ENCODE measurements around the gene STAT4.
A peak's percentile ranks its signal among the peaks of the same experiment; 100 is the strongest.

The STAT4 gene

DNA sequence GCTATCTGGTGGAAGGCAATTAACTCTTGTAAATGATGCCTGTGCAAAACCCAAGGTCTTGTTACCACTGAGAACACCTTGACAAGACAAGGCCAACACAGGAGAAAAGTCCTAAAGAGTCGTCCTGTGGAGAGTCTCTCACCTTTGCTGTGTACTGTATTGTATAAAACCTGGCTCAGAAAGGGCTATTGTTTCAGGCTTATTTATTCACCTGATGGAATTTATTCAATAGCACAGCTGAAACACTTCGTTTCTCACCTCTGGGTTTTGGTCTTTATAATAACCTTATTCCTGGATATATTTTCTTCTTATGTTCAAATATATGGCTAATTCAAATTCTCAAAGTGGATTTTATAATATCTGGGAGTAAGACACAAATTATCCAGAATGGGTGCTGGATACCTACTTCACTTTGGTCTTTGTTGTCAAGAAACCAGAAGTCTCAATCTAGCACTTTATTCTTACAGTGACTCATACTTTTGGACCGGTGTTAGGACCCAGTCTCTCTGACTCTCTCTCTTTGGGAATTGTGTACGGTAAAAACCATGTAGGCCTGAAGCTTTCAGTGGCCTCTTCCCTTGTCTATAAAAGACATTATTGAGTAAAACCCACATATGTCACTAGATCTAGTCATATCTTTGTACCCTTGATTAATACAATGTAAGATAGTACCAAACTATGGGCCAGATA is 16.1 kb upstream of the STAT4 start (continued):
- no peak for TF ChIP-seq ZFP69B (tag by site-specific recombination; IDR thresholded peaks at IDR 0.05)

DNA sequence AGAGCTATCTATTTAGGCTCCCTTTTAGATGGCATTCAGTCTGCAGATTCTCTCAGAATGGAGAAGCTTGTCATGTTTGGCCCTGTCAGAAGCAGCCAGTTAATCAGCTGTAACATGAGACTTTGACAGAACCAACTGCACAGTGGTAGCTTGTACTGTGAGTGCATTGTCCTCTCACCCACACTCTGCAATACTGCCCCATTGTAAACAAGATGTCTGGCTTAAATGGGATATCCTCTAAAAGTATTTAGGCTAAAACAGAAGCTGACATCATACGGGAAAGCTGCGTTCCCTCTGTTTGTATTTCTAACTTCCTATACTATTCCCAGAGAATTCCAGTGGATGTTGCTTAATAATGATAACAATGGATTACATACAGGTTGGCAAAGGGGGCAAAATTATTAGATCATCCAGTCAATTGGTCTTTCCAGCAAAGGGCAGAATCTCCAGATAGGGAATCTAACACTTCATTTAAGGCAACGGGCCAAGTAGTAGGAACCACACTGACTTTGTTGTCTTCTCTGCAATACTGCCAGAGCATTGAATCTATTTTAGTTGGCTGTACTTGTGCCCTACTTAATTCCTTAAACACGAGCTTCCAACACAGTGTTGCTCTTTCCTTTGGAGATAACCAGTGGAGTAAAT is 15.4 kb upstream of the STAT4 start:
- Histone ChIP-seq H3K27ac (ENCODE audit: extremely low read depth, low read depth, low read length) (no peak overlapping the region), H3K36me3 (ENCODE audit: control insufficient read depth in 2 of 2, insufficient read depth in 1 of 2, low read length in 2 of 2) (no peaks in the 10 kb centered on the region), H3K4me1 (ENCODE audit: control insufficient read depth, insufficient read depth, low read length) (peaks cover 10% of the 10 kb centered on the region; the same call in 1 of the 2 replicates), H3K4me3 (ENCODE audit: low read depth, low read length) (no peak overlapping the region), H3K9me3 (ENCODE audit: control insufficient read depth, insufficient read depth, low read depth, low read length) (no peaks in the 10 kb centered on the region)
- POLR2A ChIA-PET: interaction anchor here (1.0 kb wide), 1 partner anchor 511 kb away, joined by 4 read pairs; no protein-coding TSS in a partner anchor
- CTCF ChIA-PET: interaction anchor here (0.6 to 5.1 kb wide), 19 partner anchors 9 to 1003 kb away, joined by 3 to 54 read pairs (median 4); no protein-coding TSS in a partner anchor
- no peak for TF ChIP-seq ZNF16 (tag by site-specific recombination; IDR thresholded peaks at IDR 0.05; ENCODE audit: low read depth)
- TF ChIP-seq, protein P1, sequence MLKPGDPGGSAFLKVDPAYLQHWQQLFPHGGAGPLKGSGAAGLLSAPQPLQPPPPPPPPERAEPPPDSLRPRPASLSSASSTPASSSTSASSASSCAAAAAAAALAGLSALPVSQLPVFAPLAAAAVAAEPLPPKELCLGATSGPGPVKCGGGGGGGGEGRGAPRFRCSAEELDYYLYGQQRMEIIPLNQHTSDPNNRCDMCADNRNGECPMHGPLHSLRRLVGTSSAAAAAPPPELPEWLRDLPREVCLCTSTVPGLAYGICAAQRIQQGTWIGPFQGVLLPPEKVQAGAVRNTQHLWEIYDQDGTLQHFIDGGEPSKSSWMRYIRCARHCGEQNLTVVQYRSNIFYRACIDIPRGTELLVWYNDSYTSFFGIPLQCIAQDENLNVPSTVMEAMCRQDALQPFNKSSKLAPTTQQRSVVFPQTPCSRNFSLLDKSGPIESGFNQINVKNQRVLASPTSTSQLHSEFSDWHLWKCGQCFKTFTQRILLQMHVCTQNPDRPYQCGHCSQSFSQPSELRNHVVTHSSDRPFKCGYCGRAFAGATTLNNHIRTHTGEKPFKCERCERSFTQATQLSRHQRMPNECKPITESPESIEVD (tag by site-specific recombination; IDR thresholded peaks at IDR 0.05): peak; percentile 69; the same call in 1 of the 2 replicates
- TF ChIP-seq ZNF391 (tag by site-specific recombination; IDR thresholded peaks at IDR 0.05; ENCODE audit: borderline replicate concordance, low read depth): no peak
- TF ChIP-seq, protein P2, sequence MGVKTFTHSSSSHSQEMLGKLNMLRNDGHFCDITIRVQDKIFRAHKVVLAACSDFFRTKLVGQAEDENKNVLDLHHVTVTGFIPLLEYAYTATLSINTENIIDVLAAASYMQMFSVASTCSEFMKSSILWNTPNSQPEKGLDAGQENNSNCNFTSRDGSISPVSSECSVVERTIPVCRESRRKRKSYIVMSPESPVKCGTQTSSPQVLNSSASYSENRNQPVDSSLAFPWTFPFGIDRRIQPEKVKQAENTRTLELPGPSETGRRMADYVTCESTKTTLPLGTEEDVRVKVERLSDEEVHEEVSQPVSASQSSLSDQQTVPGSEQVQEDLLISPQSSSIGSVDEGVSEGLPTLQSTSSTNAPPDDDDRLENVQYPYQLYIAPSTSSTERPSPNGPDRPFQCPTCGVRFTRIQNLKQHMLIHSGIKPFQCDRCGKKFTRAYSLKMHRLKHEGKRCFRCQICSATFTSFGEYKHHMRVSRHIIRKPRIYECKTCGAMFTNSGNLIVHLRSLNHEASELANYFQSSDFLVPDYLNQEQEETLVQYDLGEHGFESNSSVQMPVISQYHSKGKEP (tag by site-specific recombination; IDR thresholded peaks at IDR 0.05): peak; percentile 87
- no peak for TF ChIP-seq ZNF776 (tag by site-specific recombination; IDR thresholded peaks at IDR 0.05; ENCODE audit: borderline replicate concordance)
- TF ChIP-seq ZNF654 (tag by site-specific recombination; IDR thresholded peaks at IDR 0.05; ENCODE audit: low read depth): peak; percentile 12; the same call in 1 of the 2 replicates
- TF ChIP-seq ZBTB1 (tag by site-specific recombination; IDR thresholded peaks at IDR 0.05): no peak
- TF ChIP-seq ZNF341 (tag by site-specific recombination; IDR thresholded peaks at IDR 0.05; ENCODE audit: low read depth): no peak
- no peak for TF ChIP-seq HOXD13 (CRISPR knock-in tag; IDR thresholded peaks at IDR 0.05; ENCODE audit: borderline replicate concordance)
- TF ChIP-seq SETDB1 (IDR thresholded peaks at IDR 0.05; ENCODE audit: insufficient read length, low read length): no peak
- TF ChIP-seq ZNF2 (tag by site-specific recombination; IDR thresholded peaks at IDR 0.05): peak; percentile 88
- peak; percentile 65; the same call in 1 of the 2 replicates for TF ChIP-seq ZNF660 (tag by site-specific recombination; IDR thresholded peaks at IDR 0.05)
- no peak for TF ChIP-seq ZNF624 (tag by site-specific recombination; IDR thresholded peaks at IDR 0.05)
- TF ChIP-seq GLI4 (tag by site-specific recombination; IDR thresholded peaks at IDR 0.05): no peak
- no peak for TF ChIP-seq ZNF211 (tag by site-specific recombination; IDR thresholded peaks at IDR 0.05; ENCODE audit: low read depth)
- TF ChIP-seq ZNF311 (tag by site-specific recombination; IDR thresholded peaks at IDR 0.05; ENCODE audit: borderline replicate concordance): no peak
- TF ChIP-seq, protein P3, sequence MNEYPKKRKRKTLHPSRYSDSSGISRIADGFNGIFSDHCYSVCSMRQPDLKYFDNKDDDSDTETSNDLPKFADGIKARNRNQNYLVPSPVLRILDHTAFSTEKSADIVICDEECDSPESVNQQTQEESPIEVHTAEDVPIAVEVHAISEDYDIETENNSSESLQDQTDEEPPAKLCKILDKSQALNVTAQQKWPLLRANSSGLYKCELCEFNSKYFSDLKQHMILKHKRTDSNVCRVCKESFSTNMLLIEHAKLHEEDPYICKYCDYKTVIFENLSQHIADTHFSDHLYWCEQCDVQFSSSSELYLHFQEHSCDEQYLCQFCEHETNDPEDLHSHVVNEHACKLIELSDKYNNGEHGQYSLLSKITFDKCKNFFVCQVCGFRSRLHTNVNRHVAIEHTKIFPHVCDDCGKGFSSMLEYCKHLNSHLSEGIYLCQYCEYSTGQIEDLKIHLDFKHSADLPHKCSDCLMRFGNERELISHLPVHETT (tag by site-specific recombination; IDR thresholded peaks at IDR 0.05): no peak
- TF ChIP-seq ZNF792 (tag by site-specific recombination; IDR thresholded peaks at IDR 0.05): no peak
- no peak for TF ChIP-seq ZNF600 (tag by site-specific recombination; IDR thresholded peaks at IDR 0.05)
- no peak for TF ChIP-seq ZBTB7A (tag by site-specific recombination; IDR thresholded peaks at IDR 0.05; ENCODE audit: low read depth)
- no peak for TF ChIP-seq FEZF1 (tag by site-specific recombination; IDR thresholded peaks at IDR 0.05)
- TF ChIP-seq ZEB2 (tag by site-specific recombination; IDR thresholded peaks at IDR 0.05): 0 out of 2 replicates have a peak, but pooled peaks have one; percentile 18
- TF ChIP-seq ZBTB20 (tag by site-specific recombination; IDR thresholded peaks at IDR 0.05): no peak
- TF ChIP-seq ZSCAN23 (tag by site-specific recombination; IDR thresholded peaks at IDR 0.05): no peak
- no peak for TF ChIP-seq ZNF596 (tag by site-specific recombination; IDR thresholded peaks at IDR 0.05)
- peak; percentile 54; the same call in 1 of the 2 replicates for TF ChIP-seq ZNF629 (tag by site-specific recombination; IDR thresholded peaks at IDR 0.05)
- no peak for TF ChIP-seq ZNF707 (tag by site-specific recombination; IDR thresholded peaks at IDR 0.05)
- no peak for TF ChIP-seq ZNF157 (tag by site-specific recombination; IDR thresholded peaks at IDR 0.05)
- no peak for TF ChIP-seq ZNF140 (tag by site-specific recombination; IDR thresholded peaks at IDR 0.05)
- no peak for TF ChIP-seq ZSCAN30 (tag by site-specific recombination; IDR thresholded peaks at IDR 0.05)
- TF ChIP-seq ZNF350 (tag by site-specific recombination; IDR thresholded peaks at IDR 0.05): no peak
- no peak for TF ChIP-seq HOXA7 (CRISPR knock-in tag; IDR thresholded peaks at IDR 0.05; ENCODE audit: borderline replicate concordance)
- TF ChIP-seq PRDM1 (tag by site-specific recombination; IDR thresholded peaks at IDR 0.05): no peak

Data from HEK293 (cell line).